Small intestine (tissue), 7 donors: ENCODE data around the gene FLT3. TPM values are rescaled to one million over a fixed set of nuclear protein-coding genes. Genes with fewer than 3 reads are reported as not detected.
"Not testable (repeated sequence)": the region's sequence is repeated elsewhere in the genome, so short reads cannot be mapped to it uniquely, and the experiment has no call there.

Experiments used
- DNase-seq, 2 donors: peaks; one replicate each; pipeline versions ENCODE4 v3.0.0 to v3.0.0-alpha.2; 2013
- FAIRE-seq: peaks from 2 replicates; lab custom pipeline; 2012; peaks lifted over from hg19 to GRCh38; lab: Jason Lieb, UNC
- H3K27ac ChIP-seq, 3 donors: one replicate each; pipeline ENCODE4 v1.5.1; 2013; ENCODE audit warnings: low read length in 2 of 3, mild to moderate bottlenecking in 2 of 3, control low read depth in 1 of 3, inconsistent platforms in 1 of 3, low read depth in 1 of 3, moderate library complexity in 1 of 3
- H3K27me3 ChIP-seq, 3 donors: one replicate each; pipeline ENCODE4 v1.6.1; 2013; ENCODE audit warnings: low read length in 3 of 3, inconsistent platforms in 1 of 3; ENCODE audit not compliant: control insufficient read depth in 3 of 3, insufficient read depth in 3 of 3
- H3K36me3 ChIP-seq, 3 donors: one replicate each; pipeline ENCODE4 v1.6.1; 2013; ENCODE audit warnings: low read length in 3 of 3, inconsistent platforms in 1 of 3, low read depth in 1 of 3, mild to moderate bottlenecking in 1 of 3, moderate library complexity in 1 of 3; ENCODE audit not compliant: control insufficient read depth in 3 of 3, insufficient read depth in 2 of 3
- H3K4me1 ChIP-seq, 3 donors: one replicate each; pipeline ENCODE4 v1.6.1; 2013; ENCODE audit warnings: low read length in 2 of 3, inconsistent platforms in 1 of 3, low read depth in 1 of 3, mild to moderate bottlenecking in 1 of 3, moderate library complexity in 1 of 3; ENCODE audit not compliant: control insufficient read depth in 3 of 3, insufficient read depth in 2 of 3
- H3K4me3 ChIP-seq, 3 donors: one replicate each; pipeline ENCODE4 v1.5.1; 2013; ENCODE audit warnings: low read length in 3 of 3, control low read depth in 1 of 3, inconsistent platforms in 1 of 3, low read depth in 1 of 3, mild to moderate bottlenecking in 1 of 3, moderate library complexity in 1 of 3
- H3K9me3 ChIP-seq, 2 donors: one replicate each; pipeline ENCODE4 v1.6.1; 2013; ENCODE audit warnings: low read depth in 1 of 2, low read length in 1 of 2; ENCODE audit not compliant: control insufficient read depth in 2 of 2, insufficient read depth in 1 of 2
- WGBS, 3 donors: extraction: QIAGEN DNeasy Blood & Tissue Kit; methylation state at CpG; one replicate each; pipeline ENCODE4 v1.1.7; 2013; 5-methylcytosine and 5-hydroxymethylcytosine counted together
- polyA plus RNA-seq, 4 donors: library from polyadenylated mRNA; stranded (reverse) in 3 of 4; unstranded in 1 of 4; fragments of 200-250 nt in 3 of 4; fragments of 120-200 nt in 1 of 4; gene quantifications; one replicate each; pipeline versions ENCODE4 v1.2.1 to v1.2.3, GENCODE V29; 2013
- donor health status: healthy with polysubstance abuse.
- donor health status: control.
- donor health status: control.
- donor health status: Bipolar disorder and iron deficiency.
- donor health status: healthy.

Gene FLT3
- polyA plus RNA-seq, 4 donors = 0.19 to 0.83 (median 0.27) TPM; not detected in 1

GRCh38 chr13:27965343-27965739 is 135.0 kb downstream of the FLT3 start:
- 13 to 28% (median 22%) methylated on average over 7 of the region's 7 CpGs for WGBS, 3 donors
- Histone ChIP-seq H3K4me1 (peaks cover 0 to 16% (median 3%) of the 10 kb centered on the region in 3 donors), H3K4me3 (peak overlapping the region; percentile 78 to 97 (median 89))

GRCh38 chr13:27964741-27965323 is 135.5 kb downstream of the FLT3 start:
- Histone ChIP-seq H3K9me3 (no peaks in the 10 kb centered on the region), H3K27ac (peak overlapping the region; percentile 90 to 98 (median 97)), H3K4me3 (peak overlapping the region; percentile 78 to 97 (median 89)), H3K4me1 (peaks cover 0 to 18% (median 3%) of the 10 kb centered on the region in 3 donors), H3K36me3 (peaks cover 0 to 67% (median 4%) of the 10 kb centered on the region in 3 donors), H3K27me3 (peaks cover 0 to 50% (median 49%) of the 10 kb centered on the region in 3 donors)
- WGBS, 3 donors = 4 to 14% (median 10%) methylated on average over 15 of the region's 15 CpGs
- FAIRE-seq (no peak), DNase-seq (peak; percentile 35 to 60)

More at GRCh38 chr13:27965343-27965739, 135.0 kb downstream of the FLT3 start:
- Histone ChIP-seq H3K36me3 (peaks cover 0 to 67% (median 4%) of the 10 kb centered on the region in 3 donors), H3K27ac (peak overlapping the region; percentile 90 to 98 (median 97)), H3K27me3 (peaks cover 0 to 50% (median 49%) of the 10 kb centered on the region in 3 donors), H3K9me3 (no peaks in the 10 kb centered on the region)
- DNase-seq = peak in 1 of 2 donors; percentile 48
- no peak for FAIRE-seq

- H3K9me3 ChIP-seq, FAIRE-seq: not testable (repeated sequence)
- Histone ChIP-seq H3K27ac (peak overlapping the region; percentile 62 to 98 (median 97)), H3K27me3 (peaks cover 0 to 47% (median 44%) of the 10 kb centered on the region in 3 donors), H3K36me3 (peaks cover 0 to 67% (median 4%) of the 10 kb centered on the region in 3 donors), H3K4me1 (peaks cover 0 to 24% (median 3%) of the 10 kb centered on the region in 3 donors), H3K4me3 (peak overlapping the region in 2 of 3 donors; percentile 89 to 97)
- peak; percentile 55 to 80 for DNase-seq
- WGBS, 3 donors = 13 to 44% (median 23%) methylated on average over 13 of the region's 13 CpGs
Measured at GRCh38 chr13:27964206-27964605, 136.2 kb downstream of the FLT3 start.

GRCh38 chr13:27963491-27963890 is 136.9 kb downstream of the FLT3 start:
- H3K27ac ChIP-seq = peak overlapping the region in 2 of 3 donors; percentile 74 to 98
- H3K27me3 ChIP-seq = peaks cover 0 to 43% (median 41%) of the 10 kb centered on the region in 3 donors
- WGBS, 3 donors = 4 to 41% (median 40%) methylated on average over 3 of the region's 3 CpGs
- H3K36me3 ChIP-seq = peaks cover 0 to 67% (median 4%) of the 10 kb centered on the region in 3 donors
- peaks cover 3 to 30% (median 3%) of the 10 kb centered on the region in 3 donors for H3K4me1 ChIP-seq
- DNase-seq = peak; percentile 69 to 86
- FAIRE-seq = no peak
- H3K9me3 ChIP-seq = no peaks in the 10 kb centered on the region
- H3K4me3 ChIP-seq = peak overlapping the region in 1 of 3 donors; percentile 36

- Histone ChIP-seq H3K27ac (peak overlapping the region; percentile 74 to 98 (median 76)), H3K27me3 (peaks cover 0 to 39% (median 38%) of the 10 kb centered on the region in 3 donors), H3K4me3 (peak overlapping the region in 1 of 3 donors; percentile 36), H3K36me3 (peaks cover 0 to 65% (median 4%) of the 10 kb centered on the region in 3 donors), H3K4me1 (peaks cover 3 to 32% (median 3%) of the 10 kb centered on the region in 3 donors), H3K9me3 (no peaks in the 10 kb centered on the region)
- FAIRE-seq (no peak), DNase-seq (no peak)
- 24 to 40% (median 38%) methylated on average over 9 of the region's 9 CpGs for WGBS, 3 donors
Measured at GRCh38 chr13:27962982-27963381, 137.4 kb downstream of the FLT3 start.

- H3K27ac ChIP-seq = peak overlapping the region; percentile 76 to 98 (median 88)
- H3K36me3 ChIP-seq = peaks cover 0 to 58% (median 4%) of the 10 kb centered on the region in 3 donors
- peaks cover 0 to 32% (median 31%) of the 10 kb centered on the region in 3 donors for H3K27me3 ChIP-seq
- peak; percentile 71 to 93 for DNase-seq
- H3K4me1 ChIP-seq = peaks cover 3 to 37% (median 3%) of the 10 kb centered on the region in 3 donors
- no peaks in the 10 kb centered on the region for H3K9me3 ChIP-seq
- WGBS, 3 donors = 14 to 29% (median 24%) methylated on average over 6 of the region's 6 CpGs
- no peak for FAIRE-seq
- H3K4me3 ChIP-seq = peak overlapping the region in 2 of 3 donors; percentile 8 to 36
Measured at GRCh38 chr13:27962128-27962841, 138.1 kb downstream of the FLT3 start.

GRCh38 chr13:27961227-27962085 is 138.9 kb downstream of the FLT3 start:
- H3K9me3 ChIP-seq = no peaks in the 10 kb centered on the region
- H3K36me3 ChIP-seq = peaks cover 0 to 50% (median 4%) of the 10 kb centered on the region in 3 donors
- H3K27ac ChIP-seq = peak overlapping the region; percentile 77 to 98 (median 81)
- 4 to 7% (median 6%) methylated on average over 25 of the region's 25 CpGs for WGBS, 3 donors
- H3K4me1 ChIP-seq = peaks cover 3 to 40% (median 3%) of the 10 kb centered on the region in 3 donors
- H3K4me3 ChIP-seq = peak overlapping the region in 2 of 3 donors; percentile 39 to 41
- no peak for FAIRE-seq
- peaks cover 0 to 27% (median 24%) of the 10 kb centered on the region in 3 donors for H3K27me3 ChIP-seq
- peak; percentile 24 to 42 for DNase-seq
